Breast epithelium (tissue), 4 donors: ENCODE measurements around the gene POLD1. TPM values are rescaled to one million over a fixed set of nuclear protein-coding genes. Genes with fewer than 3 reads are reported as not detected.

Experiments
- DNase-seq, 2 donors: peaks; one replicate each; pipeline ENCODE4 v3.0.0-alpha.2; 2019; ENCODE audit warnings: low spot score in 2 of 2
- H3K27ac ChIP-seq, 2 donors: fragments of 200-600 bp; sonication (generic) in 1 of 2; one replicate each; pipeline ENCODE4 v1.5.1; 2016 to 2019; ENCODE audit warnings: mild to moderate bottlenecking in 1 of 2
- H3K27me3 ChIP-seq, 2 donors: fragments of 200-600 bp; sonication (generic) in 1 of 2; one replicate each; pipeline versions ENCODE4 v1.5.1 to v1.6.0; 2017 to 2019; ENCODE audit warnings: control low read depth in 1 of 2, mild to moderate bottlenecking in 1 of 2
- H3K36me3 ChIP-seq: fragments of 200-600 bp; one replicate; pipeline ENCODE4 v1.5.1; 2019
- H3K4me1 ChIP-seq, 2 donors: fragments of 200-600 bp; sonication (generic); one replicate each; pipeline ENCODE4 v1.5.1; 2016 to 2019; ENCODE audit warnings: control low read depth in 1 of 2
- H3K4me3 ChIP-seq, 3 donors: fragments of 200-600 bp; sonication (generic); 1 replicate in 2 of 3; 2 replicates in 1 of 3; pipeline ENCODE4 v1.5.1; 2016 to 2019; ENCODE audit warnings: mild to moderate bottlenecking in 3 of 3, moderate library complexity in 2 of 3
- H3K9me3 ChIP-seq, 2 donors: fragments of 200-600 bp; sonication (generic) in 1 of 2; one replicate each; pipeline ENCODE4 v1.5.1; 2016 to 2019; ENCODE audit warnings: control low read depth in 1 of 2
- POLR2A ChIP-seq: fragments of 450-650 bp; IDR thresholded peaks from one replicate; pipeline ENCODE4 v1.6.1; 2016; ENCODE audit warnings: antibody characterized with exemption, mild to moderate bottlenecking, moderate library complexity
- POLR2AphosphoS5 ChIP-seq, 3 donors: sonication (generic); formaldehyde crosslinking; IDR thresholded peaks; one replicate each; pipeline ENCODE4 v1.6.1; 2017; ENCODE audit warnings: antibody characterized with exemption in 3 of 3
- intact Hi-C: fragments of 100-400 bp; cut with DNase I; formaldehyde crosslinking; loops from one replicate; pipeline ENCODE4 v1.15.1; 2023; ENCODE audit warnings: low total_unique reads
- total RNA-seq, 3 donors: library from RNA; depleted of rRNA; stranded (reverse); fragments of >200 nt; gene quantifications; one replicate each; pipeline ENCODE4 v1.1.0, GENCODE V29; 2016
- TF ChIP-seq, protein P1 (sequence below), 3 donors: fragments of 450-650 bp; IDR thresholded peaks; one replicate each; pipeline ENCODE4 v1.5.1; 2016 to 2017; ENCODE audit warnings: antibody characterized with exemption in 3 of 3, mild to moderate bottlenecking in 3 of 3, moderate library complexity in 3 of 3

The POLD1 gene
- total RNA-seq, 3 donors from 2014 or later, result 13.8 to 17.3 (median 16.0) TPM

DNA sequence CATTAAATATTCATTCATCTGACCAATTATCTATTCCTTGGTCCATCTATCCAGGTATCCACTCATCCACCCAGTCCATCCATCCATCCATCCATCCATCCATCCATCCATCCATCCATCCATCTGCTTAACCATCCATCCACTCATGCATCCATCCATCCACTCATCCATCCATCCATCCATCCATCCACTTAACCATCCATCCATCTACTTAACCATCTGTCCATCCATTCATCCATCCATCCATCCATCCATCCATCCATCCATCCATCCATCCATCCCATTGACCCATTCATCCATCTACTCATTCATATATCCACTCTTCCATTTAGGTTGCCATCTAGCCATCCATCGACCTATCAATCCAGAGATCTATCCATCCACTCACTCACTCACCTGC is 59.9 kb downstream of the POLD1 start:
- DNase-seq, result no peak

GRCh38 chr19:50447053-50447452 is 62.9 kb downstream of the POLD1 start:
- Histone ChIP-seq H3K9me3 (no peaks in the 10 kb centered on the region), H3K4me1 (no peaks in the 10 kb centered on the region), H3K27ac (no peak overlapping the region), H3K36me3 (no peaks in the 10 kb centered on the region), H3K4me3 (no peak overlapping the region), H3K27me3 (peaks cover 0 to 13% of the 10 kb centered on the region in 2 donors)
- no peak for TF ChIP-seq POLR2A
- TF ChIP-seq POLR2AphosphoS5 (IDR thresholded peaks at IDR 0.05), result no peak
- TF ChIP-seq, protein P1, sequence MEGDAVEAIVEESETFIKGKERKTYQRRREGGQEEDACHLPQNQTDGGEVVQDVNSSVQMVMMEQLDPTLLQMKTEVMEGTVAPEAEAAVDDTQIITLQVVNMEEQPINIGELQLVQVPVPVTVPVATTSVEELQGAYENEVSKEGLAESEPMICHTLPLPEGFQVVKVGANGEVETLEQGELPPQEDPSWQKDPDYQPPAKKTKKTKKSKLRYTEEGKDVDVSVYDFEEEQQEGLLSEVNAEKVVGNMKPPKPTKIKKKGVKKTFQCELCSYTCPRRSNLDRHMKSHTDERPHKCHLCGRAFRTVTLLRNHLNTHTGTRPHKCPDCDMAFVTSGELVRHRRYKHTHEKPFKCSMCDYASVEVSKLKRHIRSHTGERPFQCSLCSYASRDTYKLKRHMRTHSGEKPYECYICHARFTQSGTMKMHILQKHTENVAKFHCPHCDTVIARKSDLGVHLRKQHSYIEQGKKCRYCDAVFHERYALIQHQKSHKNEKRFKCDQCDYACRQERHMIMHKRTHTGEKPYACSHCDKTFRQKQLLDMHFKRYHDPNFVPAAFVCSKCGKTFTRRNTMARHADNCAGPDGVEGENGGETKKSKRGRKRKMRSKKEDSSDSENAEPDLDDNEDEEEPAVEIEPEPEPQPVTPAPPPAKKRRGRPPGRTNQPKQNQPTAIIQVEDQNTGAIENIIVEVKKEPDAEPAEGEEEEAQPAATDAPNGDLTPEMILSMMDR (IDR thresholded peaks at IDR 0.05), result no peak
- no peak for DNase-seq
- intact Hi-C loops, result no loop called here

More for the DNA sequence above, 59.9 kb downstream of the POLD1 start:
- no peak for TF ChIP-seq POLR2AphosphoS5 (IDR thresholded peaks at IDR 0.05)
- TF ChIP-seq, protein P1 (IDR thresholded peaks at IDR 0.05), result no peak
- TF ChIP-seq POLR2A, result no peak
- H3K27me3 ChIP-seq, result no peaks in the 10 kb centered on the region
- no peaks in the 10 kb centered on the region for H3K4me1 ChIP-seq
- H3K36me3 ChIP-seq, result no peaks in the 10 kb centered on the region
- H3K9me3 ChIP-seq, result no peaks in the 10 kb centered on the region
- H3K4me3 ChIP-seq, result no peak overlapping the region
- intact Hi-C loops, result no loop called here
- H3K27ac ChIP-seq, result no peak overlapping the region

DNA sequence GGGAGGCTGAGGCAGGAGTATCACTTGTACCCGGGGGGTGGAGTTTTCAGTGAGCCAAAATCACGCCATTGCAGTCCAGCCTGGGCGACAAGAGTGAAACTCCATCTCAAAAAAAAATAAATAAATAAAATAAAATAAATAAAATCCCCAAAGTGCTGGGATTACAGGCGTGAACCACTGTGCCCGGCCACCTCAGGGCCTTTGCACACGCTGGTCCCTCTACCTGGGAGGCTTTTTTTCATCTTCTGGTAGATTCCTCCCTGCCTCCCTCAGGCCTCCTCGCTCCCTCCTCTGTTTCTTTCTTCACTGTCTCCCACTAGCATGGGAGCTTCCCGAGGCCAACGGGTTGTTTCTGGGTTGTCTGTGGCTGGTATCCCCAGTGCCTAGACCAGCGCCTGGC is 63.6 kb downstream of the POLD1 start:
- intact Hi-C loops, result no loop called here
- H3K27me3 ChIP-seq, result peaks cover 0 to 13% of the 10 kb centered on the region in 2 donors
- no peak for DNase-seq
- no peaks in the 10 kb centered on the region for H3K9me3 ChIP-seq
- H3K4me3 ChIP-seq, result no peak overlapping the region
- no peaks in the 10 kb centered on the region for H3K4me1 ChIP-seq
- no peak overlapping the region for H3K27ac ChIP-seq
- no peaks in the 10 kb centered on the region for H3K36me3 ChIP-seq
- no peak for TF ChIP-seq POLR2A
- TF ChIP-seq, protein P1 (IDR thresholded peaks at IDR 0.05), result no peak
- TF ChIP-seq POLR2AphosphoS5 (IDR thresholded peaks at IDR 0.05), result no peak

DNA sequence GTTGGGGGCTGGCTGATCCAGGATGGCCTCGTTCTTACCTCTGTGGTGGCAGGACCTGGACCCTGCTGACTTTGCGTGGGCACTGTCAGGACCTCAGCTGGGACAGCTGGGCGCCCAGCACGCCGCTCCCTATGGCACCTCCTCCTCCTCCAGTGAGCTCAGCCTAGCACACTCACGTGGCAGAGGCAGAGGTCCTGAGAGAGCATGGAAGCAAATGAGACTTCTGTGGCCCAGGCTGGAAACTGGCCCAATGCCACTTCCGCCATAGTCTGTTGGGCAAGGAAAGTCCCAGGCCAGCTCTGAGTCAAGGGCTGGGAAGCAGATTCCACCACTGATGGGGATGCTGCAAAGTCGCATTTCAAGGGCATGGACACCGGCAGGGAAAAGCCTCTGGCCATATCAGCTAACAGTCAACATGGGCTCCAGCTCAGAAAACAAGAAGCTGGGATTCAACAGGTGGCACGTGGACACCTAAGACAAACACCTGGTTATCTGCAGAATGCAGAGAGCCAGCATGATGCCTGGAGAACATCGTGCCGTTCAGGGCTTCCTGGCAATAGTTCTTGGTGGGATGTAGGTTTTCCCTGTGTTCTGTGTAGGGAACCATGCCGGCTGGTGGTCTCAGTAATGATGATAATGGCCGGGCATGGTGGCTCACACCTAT is 65.2 kb downstream of the POLD1 start:
- Histone ChIP-seq H3K4me1 (no peaks in the 10 kb centered on the region), H3K36me3 (no peaks in the 10 kb centered on the region), H3K27ac (no peak overlapping the region), H3K27me3 (peaks cover 0 to 17% of the 10 kb centered on the region in 2 donors), H3K9me3 (no peaks in the 10 kb centered on the region), H3K4me3 (no peak overlapping the region)
- intact Hi-C loops, result no loop called here
- no peak for DNase-seq
- TF ChIP-seq, protein P1 (IDR thresholded peaks at IDR 0.05), result no peak
- TF ChIP-seq POLR2A (no peak), POLR2AphosphoS5 (IDR thresholded peaks at IDR 0.05) (no peak)

GRCh38 chr19:50450369-50451222 is 66.4 kb downstream of the POLD1 start:
- Histone ChIP-seq H3K4me1 (no peaks in the 10 kb centered on the region), H3K4me3 (no peak overlapping the region), H3K27ac (no peak overlapping the region), H3K27me3 (peaks cover 0 to 17% of the 10 kb centered on the region in 2 donors), H3K36me3 (no peaks in the 10 kb centered on the region), H3K9me3 (no peaks in the 10 kb centered on the region)
- TF ChIP-seq, protein P1 (IDR thresholded peaks at IDR 0.05), result no peak
- TF ChIP-seq POLR2AphosphoS5 (IDR thresholded peaks at IDR 0.05), result no peak
- intact Hi-C loops, result loop anchor here (10.0 kb wide), 1 partner anchor 96 kb away; no protein-coding TSS in a partner anchor
- no peak for DNase-seq
